Hepatocyte (in vitro differentiated cells): ENCODE results near the gene KIFC1. TPM values are rescaled to one million over a fixed set of nuclear protein-coding genes. Genes with fewer than 3 reads are reported as not detected.

ENCODE experiments used
- DNase-seq: peaks from one replicate; pipeline ENCODE4 v3.0.0-alpha.2; 2016; ENCODE audit warnings: low spot score
- H2AFZ ChIP-seq: fragments of 200-600 bp; sonication (generic); 2 replicates; pipeline ENCODE4 v1.6.0; 2016; ENCODE audit warnings: antibody characterized with exemption, mild to moderate bottlenecking
- H3K27ac ChIP-seq: fragments of 200-600 bp; sonication (generic); 2 replicates; pipeline ENCODE4 v1.5.1; 2016; ENCODE audit warnings: mild to moderate bottlenecking
- H3K27me3 ChIP-seq: fragments of 200-600 bp; sonication (generic); 2 replicates; pipeline ENCODE4 v1.6.1; 2016
- H3K36me3 ChIP-seq: fragments of 200-600 bp; sonication (generic); replicated peaks from 2 replicates; pipeline ENCODE4 v1.5.1; 2016; ENCODE audit warnings: low read depth; ENCODE audit not compliant: insufficient read depth
- H3K4me1 ChIP-seq: fragments of 200-600 bp; sonication (generic); 2 replicates; pipeline ENCODE4 v1.5.1; 2016; ENCODE audit warnings: mild to moderate bottlenecking, moderate library complexity; ENCODE audit not compliant: insufficient read depth
- H3K4me2 ChIP-seq: fragments of 200-600 bp; sonication (generic); 2 replicates; pipeline ENCODE4 v1.6.0; 2016
- H3K4me3 ChIP-seq: fragments of 200-600 bp; sonication (generic); 2 replicates; pipeline ENCODE4 v1.5.1; 2016; ENCODE audit warnings: mild to moderate bottlenecking
- H3K79me2 ChIP-seq: fragments of 200-600 bp; sonication (generic); 2 replicates; pipeline ENCODE4 v1.6.0; 2017; ENCODE audit warnings: mild to moderate bottlenecking
- H3K9me2 ChIP-seq: fragments of 200-600 bp; sonication (generic); replicated peaks from 2 replicates; pipeline ENCODE4 v1.6.0; 2017; ENCODE audit warnings: mild to moderate bottlenecking; ENCODE audit not compliant: insufficient read depth
- H3K9me3 ChIP-seq: fragments of 200-600 bp; sonication (generic); 2 replicates; pipeline ENCODE4 v1.5.1; 2016; ENCODE audit warnings: low read depth, mild to moderate bottlenecking
- H4K20me1 ChIP-seq: fragments of 200-600 bp; sonication (generic); 2 replicates; pipeline ENCODE4 v1.6.0; 2016; ENCODE audit warnings: mild to moderate bottlenecking; ENCODE audit not compliant: insufficient read depth, poor library complexity, severe bottlenecking
- CTCF ChIP-seq: fragments of 200-600 bp; sonication (generic); IDR thresholded peaks from 2 replicates; pipeline ENCODE4 v1.5.1; 2016; ENCODE audit warnings: antibody characterized with exemption, mild to moderate bottlenecking; ENCODE audit not compliant: poor library complexity
- EZH2 ChIP-seq: fragments of 200-600 bp; sonication (generic); IDR thresholded peaks from 2 replicates; pipeline ENCODE4 v1.6.1; 2016; ENCODE audit warnings: antibody characterized with exemption, mild to moderate bottlenecking, borderline replicate concordance
- EZH2phosphoT487 ChIP-seq: fragments of 200-600 bp; sonication (generic); IDR thresholded peaks from one replicate; pipeline ENCODE4 v1.6.1; 2018; ENCODE audit warnings: antibody characterized with exemption, mild to moderate bottlenecking, low read depth, moderate library complexity; ENCODE audit not compliant: unreplicated experiment, severe bottlenecking
- WGBS: methylation state at CpG from one replicate; pipeline ENCODE4 v1.1.6; 2016; ENCODE audit warnings: low lambda C conversion rate; ENCODE audit errors: missing lambda C conversion rate; 5-methylcytosine and 5-hydroxymethylcytosine counted together
- polyA plus RNA-seq: library from polyadenylated mRNA; unstranded; fragments of >200 nt; fragmentation: Nextera tagmentation; extraction: Ambion mirVana; gene quantifications from 2 replicates; pipeline ENCODE4 v1.2.1, GENCODE V29; 2016
- total RNA-seq: library from RNA; depleted of rRNA; stranded (reverse); fragments of >200 nt; gene quantifications from 2 replicates; pipeline ENCODE4 v1.2.3, GENCODE V29; 2014

KIFC1 gene
- total and polyA plus RNA-seq, 2 experiments from 2014 or later, result 6.1 to 12.7 TPM

GRCh38 chr6:33419580-33420490 lies 28.2 kb downstream of the KIFC1 start, which contains the start of gene SYNGAP1:
SYNGAP1 (plus strand) TSS chr6:33420065; CDS start chr6:33420265, 200 bp downstream.
- Histone ChIP-seq H3K9me2 (no peaks in the 10 kb centered on the region), H3K36me3 (no peaks in the 10 kb centered on the region), H3K79me2 (peaks cover 53% of the 10 kb centered on the region), H3K27ac (peak within 1 kb of the TSS; percentile 96), H2AFZ (peak within 1 kb of the TSS; percentile 62), H3K4me1 (peaks cover 32% of the 10 kb centered on the region), H3K4me2 (peak within 1 kb of the TSS; percentile 75), H3K9me3 (no peaks in the 10 kb centered on the region), H4K20me1 (peaks cover 3% of the 10 kb centered on the region), H3K4me3 (peak within 1 kb of the TSS; percentile 17), H3K27me3 (no peaks in the 10 kb centered on the region)
- TF ChIP-seq EZH2phosphoT487 (no peak), CTCF (no peak), EZH2 (no peak)
- 17% methylated on average over 2 of the region's 22 CpGs for WGBS
- DNase-seq, result peak; percentile 75

GRCh38 chr6:33420491-33421343 lies 29.1 kb downstream of the KIFC1 start:
- Histone ChIP-seq H3K9me3 (no peaks in the 10 kb centered on the region), H3K27ac (peak overlapping the region; percentile 96), H3K4me3 (peak overlapping the region; percentile 17), H3K27me3 (no peaks in the 10 kb centered on the region), H2AFZ (no peak overlapping the region), H3K36me3 (no peaks in the 10 kb centered on the region), H3K4me1 (peaks cover 35% of the 10 kb centered on the region), H3K9me2 (no peaks in the 10 kb centered on the region), H3K4me2 (peak overlapping the region; percentile 75), H3K79me2 (peaks cover 44% of the 10 kb centered on the region), H4K20me1 (peaks cover 3% of the 10 kb centered on the region)
- TF ChIP-seq CTCF (no peak), EZH2phosphoT487 (no peak), EZH2 (no peak)
- 39% methylated on average over 4 of the region's 6 CpGs for whole genome bisulfite sequencing
- DNase-seq, result no peak

GRCh38 chr6:33421344-33421643 lies 29.7 kb downstream of the KIFC1 start:
- H3K4me2 ChIP-seq, result peak overlapping the region; percentile 75
- no peak overlapping the region for H3K4me3 ChIP-seq
- TF ChIP-seq CTCF, result no peak
- no peak for TF ChIP-seq EZH2
- TF ChIP-seq EZH2phosphoT487, result no peak
- no peak overlapping the region for H3K27ac ChIP-seq
- 82% methylated on average over 2 of the region's 2 CpGs for WGBS
- no peaks in the 10 kb centered on the region for H3K9me2 ChIP-seq
- no peak for DNase-seq
- H2AFZ ChIP-seq, result no peak overlapping the region
- no peaks in the 10 kb centered on the region for H3K27me3 ChIP-seq
- H3K9me3 ChIP-seq, result no peaks in the 10 kb centered on the region
- no peaks in the 10 kb centered on the region for H3K36me3 ChIP-seq
- H4K20me1 ChIP-seq, result peaks cover 3% of the 10 kb centered on the region
- peaks cover 39% of the 10 kb centered on the region for H3K79me2 ChIP-seq
- peaks cover 30% of the 10 kb centered on the region for H3K4me1 ChIP-seq
